NCI-H345 (cell line): ENCODE results near the gene TANC1.

ENCODE experiments used
- DNase-seq: peaks from one replicate; lab custom pipeline; 2025; lab: John Stamatoyannopoulos, UW

The TANC1 gene

GRCh38 chr2:159267921-159268320, 299.5 kb downstream of the TANC1 start:
- no peak for DNase-seq

GRCh38 chr2:159270744-159271379, 302.4 kb downstream of the TANC1 start:
- no peak for DNase-seq

- DNase-seq: no peak
Measured at GRCh38 chr2:159272156-159272555, 303.7 kb downstream of the TANC1 start.

GRCh38 chr2:159275111-159275510, 306.7 kb downstream of the TANC1 start:
- DNase-seq: no peak

GRCh38 chr2:159279700-159280099, 311.3 kb downstream of the TANC1 start:
- no peak for DNase-seq

GRCh38 chr2:159281002-159281401, 312.6 kb downstream of the TANC1 start:
- no peak for DNase-seq
